Right hindlimb (tissue), 1 donor: ENCODE measurements around the gene CIAO3.
"Not testable (repeated sequence)": the region's sequence is repeated elsewhere in the genome, so short reads cannot be mapped to it uniquely, and the experiment has no call there.

Source experiments
- DNase-seq: peaks from one replicate; pipeline ENCODE4 v3.0.0-alpha.2; 2018

CIAO3 gene

GRCh38 chr16:759110-759910 lies 18.5 kb upstream of the CIAO3 start:
- DNase-seq, result no peak

- no peak for DNase-seq
These were observed 15.6 kb upstream of the CIAO3 start for GRCh38 chr16:756428-756827.

- DNase-seq, result no peak
These were observed 13.9 kb upstream of the CIAO3 start for GRCh38 chr16:754656-755055.

DNA sequence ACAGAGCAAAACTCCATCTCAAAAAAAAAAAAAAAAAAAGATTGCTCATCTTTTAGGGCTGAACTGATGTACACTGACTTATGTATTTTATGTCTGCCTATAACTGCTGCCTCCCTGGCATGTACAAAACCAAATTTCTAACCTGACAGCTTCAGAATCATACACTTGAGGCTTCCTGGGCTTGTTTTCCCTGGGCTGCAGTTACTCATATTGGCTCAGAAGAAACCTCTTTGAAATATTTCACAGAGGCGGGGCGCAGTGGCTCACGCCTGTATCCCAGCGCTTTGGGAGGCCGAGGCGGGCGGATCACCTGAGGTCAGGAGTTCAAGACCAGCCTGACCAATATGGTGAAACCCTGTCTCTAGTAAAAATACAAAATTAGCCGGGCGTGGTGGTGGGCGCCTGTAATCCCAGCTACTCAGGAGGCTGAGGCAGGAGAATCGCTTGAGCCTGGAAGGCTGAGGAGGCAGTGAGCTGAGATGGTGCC lies 13.4 kb upstream of the CIAO3 start:
- DNase-seq, result not testable (repeated sequence)

DNA sequence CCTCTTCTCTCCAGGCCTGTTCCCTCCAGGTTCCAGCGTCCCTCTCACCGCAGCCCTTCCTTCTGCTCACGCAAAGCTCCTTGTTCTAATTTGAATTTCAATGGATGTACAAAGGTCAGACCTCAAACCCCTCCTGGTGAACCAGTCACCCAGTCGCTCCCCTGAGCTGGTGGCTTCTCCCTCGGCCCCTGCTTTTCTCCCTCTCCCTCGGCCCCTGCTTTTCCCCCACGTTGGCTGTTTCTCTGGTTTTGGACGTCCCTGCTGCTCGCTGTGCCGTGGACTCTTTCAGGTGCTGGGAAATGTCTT lies 11.2 kb upstream of the CIAO3 start:
- no peak for DNase-seq

GRCh38 chr16:751152-752006 lies 10.6 kb upstream of the CIAO3 start:
- no peak for DNase-seq

DNA sequence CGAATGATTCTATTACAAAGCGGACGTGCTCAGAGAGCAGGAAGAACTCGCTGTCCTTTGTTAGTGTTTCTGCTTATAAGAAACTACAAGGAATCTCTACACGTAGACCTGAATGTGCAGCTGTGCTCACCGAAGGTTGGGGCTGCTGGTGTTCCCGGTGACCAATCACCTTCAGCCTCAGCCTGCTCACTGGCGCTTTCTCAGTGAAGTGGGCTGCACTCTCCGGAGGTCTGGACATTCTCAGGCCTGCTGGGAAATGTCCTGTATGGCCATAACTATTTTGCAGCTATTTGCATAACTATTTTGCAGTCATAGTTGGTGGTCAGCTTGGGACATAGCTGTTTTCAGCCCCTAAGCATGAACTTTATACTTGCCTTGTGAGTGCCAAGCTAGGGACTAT lies 9.7 kb upstream of the CIAO3 start:
- no peak for DNase-seq

- DNase-seq, result no peak
These were observed 8.2 kb upstream of the CIAO3 start for GRCh38 chr16:749010-749409.

GRCh38 chr16:747978-748746 lies 7.4 kb upstream of the CIAO3 start:
- no peak for DNase-seq

GRCh38 chr16:746637-747036 lies 5.8 kb upstream of the CIAO3 start:
- no peak for DNase-seq

- no peak for DNase-seq
These were observed 4.9 kb upstream of the CIAO3 start for GRCh38 chr16:745739-746138.

GRCh38 chr16:743794-744500 lies 3.1 kb upstream of the CIAO3 start:
- no peak for DNase-seq

- DNase-seq, result not testable (repeated sequence)
These were observed 2.1 kb upstream of the CIAO3 start for GRCh38 chr16:742894-743293.

- no peak for DNase-seq
These were observed 1.3 kb upstream of the CIAO3 start for GRCh38 chr16:741986-742629.

DNA sequence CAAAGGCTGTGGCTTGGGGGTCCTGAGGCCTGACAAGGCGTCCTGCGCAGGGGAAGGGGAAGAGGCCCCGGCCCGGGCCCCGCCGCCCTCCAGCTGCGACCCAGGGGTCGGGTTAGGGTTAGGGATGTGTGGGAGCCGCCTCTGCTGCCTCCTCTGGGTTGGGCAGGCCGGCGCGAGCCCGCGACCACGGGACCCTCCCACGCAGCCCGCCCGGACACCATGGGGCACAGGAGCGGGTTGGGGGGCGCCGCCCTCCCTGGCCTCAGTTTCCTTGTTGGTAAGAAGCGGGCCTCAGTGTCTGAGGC lies 386 bp downstream of the CIAO3 start:
- DNase-seq, result no peak

- no peak for DNase-seq
These were observed 988 bp downstream of the CIAO3 start for GRCh38 chr16:739560-740458.

DNA sequence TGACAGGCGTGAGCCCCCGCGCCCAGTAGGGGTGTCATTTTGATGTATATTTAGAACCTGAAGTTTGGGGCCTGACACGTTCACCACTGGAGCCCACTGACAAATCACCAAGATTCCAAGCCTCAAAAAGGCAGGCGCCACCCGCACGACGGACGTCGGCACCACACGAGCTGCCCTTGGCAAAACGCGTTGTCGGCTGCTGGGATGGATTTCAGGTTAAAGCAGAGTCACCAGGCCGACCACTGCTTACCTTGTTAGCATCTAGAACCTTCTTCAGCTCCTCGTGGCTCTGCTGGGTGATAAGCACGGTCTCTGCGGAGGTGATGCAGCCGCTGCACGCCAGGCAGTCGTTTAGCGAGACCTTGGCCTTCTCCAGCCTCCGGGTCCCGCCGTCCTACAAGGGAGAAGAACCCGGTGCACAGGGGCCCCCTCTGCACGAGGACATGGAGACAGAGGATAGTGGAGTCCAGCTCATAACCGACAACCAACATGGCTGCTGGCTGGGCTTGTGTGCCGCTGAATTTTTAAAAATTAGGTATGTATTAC lies 3.8 kb downstream of the CIAO3 start:
- DNase-seq, result no peak

GRCh38 chr16:735982-736453 lies 4.8 kb downstream of the CIAO3 start:
- DNase-seq, result no peak

DNA sequence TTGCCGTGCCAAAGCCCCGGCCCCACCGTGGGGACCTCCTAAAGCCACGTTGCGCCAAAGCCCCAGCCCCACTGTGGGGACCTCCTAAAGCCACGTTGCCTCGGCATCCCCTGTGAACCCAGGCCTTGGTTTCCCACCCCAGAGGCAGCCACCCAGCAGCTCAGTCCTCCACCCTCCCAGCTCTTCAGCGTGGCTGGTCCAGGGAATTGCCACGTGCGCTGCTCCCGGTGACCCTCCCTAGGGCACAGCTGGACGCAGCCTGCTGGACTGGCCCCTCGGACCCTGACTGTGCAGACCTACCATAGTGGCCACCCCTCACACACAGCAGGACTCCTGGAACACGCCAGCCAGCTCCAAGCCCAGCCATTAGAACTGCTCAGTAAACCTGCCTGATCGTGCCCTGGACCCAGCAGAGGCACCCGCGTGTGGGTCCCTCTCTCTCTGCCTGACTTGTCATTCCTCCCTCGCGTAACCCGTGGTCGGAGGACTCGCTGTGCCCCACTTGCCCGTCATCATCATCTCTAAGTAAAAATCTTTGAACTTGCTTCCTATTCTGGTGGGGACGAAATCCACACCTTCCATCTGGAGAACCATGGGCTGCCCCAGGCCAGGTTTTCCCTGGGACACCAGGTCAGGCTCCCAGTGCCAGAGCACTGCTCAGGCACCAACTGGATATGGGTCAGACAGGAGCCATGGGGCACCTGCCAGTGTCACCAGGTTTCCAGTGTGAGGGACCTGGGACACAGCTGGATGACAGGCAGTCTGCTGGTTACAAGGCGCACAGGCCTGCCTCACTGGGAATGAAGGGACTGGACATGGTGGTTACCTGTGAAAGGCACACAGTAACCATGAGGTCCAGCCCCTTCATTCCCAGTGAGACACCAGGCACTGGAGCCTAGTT lies 5.6 kb downstream of the CIAO3 start:
- DNase-seq, result no peak
